Rectal smooth muscle tissue (tissue), 1 donor: ENCODE data around the gene TMEM167A.

Experiments
- H3K27ac ChIP-seq: one replicate; pipeline ENCODE4 v1.7.0; 2013; ENCODE audit warnings: low read depth, low read length, inconsistent platforms
- H3K27me3 ChIP-seq: one replicate; pipeline ENCODE4 v1.7.0; 2013; ENCODE audit warnings: low read length; ENCODE audit not compliant: control insufficient read depth, insufficient read depth
- H3K36me3 ChIP-seq: one replicate; pipeline ENCODE4 v1.7.0; 2013; ENCODE audit warnings: low read length; ENCODE audit not compliant: control insufficient read depth, insufficient read depth
- H3K4me1 ChIP-seq: one replicate; pipeline ENCODE4 v1.7.0; 2013; ENCODE audit warnings: low read length; ENCODE audit not compliant: control insufficient read depth, insufficient read depth
- H3K4me3 ChIP-seq: one replicate; pipeline ENCODE4 v1.7.0; 2013; ENCODE audit warnings: low read length
- H3K9ac ChIP-seq: one replicate; pipeline ENCODE4 v1.7.0; 2013; ENCODE audit warnings: low read length

TMEM167A gene

DNA sequence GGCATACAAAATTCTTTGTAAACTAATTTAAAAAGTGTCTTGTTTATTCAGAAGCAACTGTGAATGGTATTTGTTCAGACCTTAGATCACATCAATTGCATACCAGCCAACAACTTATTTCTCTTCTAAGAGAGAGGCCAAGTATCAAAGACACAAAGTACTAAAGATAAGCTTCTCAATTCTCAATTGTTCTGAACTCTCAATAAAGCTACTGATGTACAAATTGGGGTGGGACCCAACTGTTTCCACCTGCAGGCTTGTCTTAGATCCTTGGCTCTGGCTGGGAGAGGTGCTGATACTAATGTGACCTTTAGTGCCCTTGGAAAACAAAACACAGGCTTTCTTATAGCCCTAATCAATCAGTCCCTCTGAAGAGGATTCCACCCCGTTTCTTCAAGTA lies 22.3 kb upstream of the TMEM167A start:
- H3K9ac ChIP-seq, result no peak overlapping the region
- H3K4me1 ChIP-seq, result no peaks in the 10 kb centered on the region
- H3K27ac ChIP-seq, result no peak overlapping the region
- no peak overlapping the region for H3K4me3 ChIP-seq
- no peaks in the 10 kb centered on the region for H3K36me3 ChIP-seq
- no peaks in the 10 kb centered on the region for H3K27me3 ChIP-seq

DNA sequence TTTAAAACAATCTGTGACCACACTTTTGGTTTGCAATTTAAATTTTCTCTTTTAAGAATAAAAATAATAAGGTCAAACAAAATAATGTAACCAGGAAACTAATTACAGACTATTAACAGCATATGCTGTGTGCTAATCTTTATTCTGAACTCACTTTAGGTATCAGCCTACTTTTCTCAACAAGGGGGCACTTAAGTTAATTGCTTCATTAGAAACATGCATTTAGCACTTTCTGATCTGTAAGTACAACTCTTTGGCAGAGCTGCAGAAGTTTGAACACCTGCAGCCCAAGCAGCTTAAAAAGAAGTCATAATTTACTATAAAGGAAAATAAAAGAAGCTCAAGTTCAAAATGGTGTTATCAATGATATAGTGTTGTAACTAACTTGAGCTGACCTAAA lies 21.8 kb upstream of the TMEM167A start:
- no peaks in the 10 kb centered on the region for H3K36me3 ChIP-seq
- no peak overlapping the region for H3K4me3 ChIP-seq
- no peak overlapping the region for H3K27ac ChIP-seq
- no peak overlapping the region for H3K9ac ChIP-seq
- H3K27me3 ChIP-seq, result no peaks in the 10 kb centered on the region
- no peaks in the 10 kb centered on the region for H3K4me1 ChIP-seq

- no peak overlapping the region for H3K4me3 ChIP-seq
These were observed 20.6 kb upstream of the TMEM167A start for GRCh38 chr5:83097689-83098231.

GRCh38 chr5:83096660-83097339 lies 19.6 kb upstream of the TMEM167A start:
- no peaks in the 10 kb centered on the region for H3K27me3 ChIP-seq
- no peaks in the 10 kb centered on the region for H3K36me3 ChIP-seq
- no peak overlapping the region for H3K27ac ChIP-seq
- H3K4me1 ChIP-seq, result no peaks in the 10 kb centered on the region
- no peak overlapping the region for H3K9ac ChIP-seq
- H3K4me3 ChIP-seq, result no peak overlapping the region

More at GRCh38 chr5:83097689-83098231, 20.6 kb upstream of the TMEM167A start:
- no peaks in the 10 kb centered on the region for H3K27me3 ChIP-seq
- H3K27ac ChIP-seq, result no peak overlapping the region
- H3K4me1 ChIP-seq, result no peaks in the 10 kb centered on the region
- H3K36me3 ChIP-seq, result no peaks in the 10 kb centered on the region
- H3K9ac ChIP-seq, result no peak overlapping the region

- Histone ChIP-seq H3K27ac (no peak overlapping the region), H3K4me1 (no peaks in the 10 kb centered on the region), H3K27me3 (no peaks in the 10 kb centered on the region), H3K4me3 (no peak overlapping the region), H3K9ac (no peak overlapping the region), H3K36me3 (no peaks in the 10 kb centered on the region)
These were observed 18.9 kb upstream of the TMEM167A start for GRCh38 chr5:83095957-83096539.

- Histone ChIP-seq H3K4me3 (no peak overlapping the region), H3K27me3 (no peaks in the 10 kb centered on the region), H3K36me3 (no peaks in the 10 kb centered on the region), H3K9ac (no peak overlapping the region), H3K27ac (no peak overlapping the region), H3K4me1 (no peaks in the 10 kb centered on the region)
These were observed 18.2 kb upstream of the TMEM167A start for GRCh38 chr5:83095163-83095956.

GRCh38 chr5:83093692-83094091 lies 16.5 kb upstream of the TMEM167A start:
- Histone ChIP-seq H3K27ac (no peak overlapping the region), H3K27me3 (no peaks in the 10 kb centered on the region), H3K9ac (no peak overlapping the region), H3K4me1 (no peaks in the 10 kb centered on the region), H3K4me3 (no peak overlapping the region), H3K36me3 (no peaks in the 10 kb centered on the region)

- no peak overlapping the region for H3K4me3 ChIP-seq
- H3K9ac ChIP-seq, result no peak overlapping the region
- H3K27me3 ChIP-seq, result no peaks in the 10 kb centered on the region
- no peaks in the 10 kb centered on the region for H3K4me1 ChIP-seq
- H3K36me3 ChIP-seq, result no peaks in the 10 kb centered on the region
- no peak overlapping the region for H3K27ac ChIP-seq
These were observed 15.4 kb upstream of the TMEM167A start for GRCh38 chr5:83092619-83093018.

GRCh38 chr5:83090169-83090568 lies 13.0 kb upstream of the TMEM167A start:
- H3K4me3 ChIP-seq, result no peak overlapping the region
- H3K27me3 ChIP-seq, result no peaks in the 10 kb centered on the region
- H3K4me1 ChIP-seq, result no peaks in the 10 kb centered on the region
- no peak overlapping the region for H3K27ac ChIP-seq
- no peaks in the 10 kb centered on the region for H3K36me3 ChIP-seq
- H3K9ac ChIP-seq, result no peak overlapping the region

DNA sequence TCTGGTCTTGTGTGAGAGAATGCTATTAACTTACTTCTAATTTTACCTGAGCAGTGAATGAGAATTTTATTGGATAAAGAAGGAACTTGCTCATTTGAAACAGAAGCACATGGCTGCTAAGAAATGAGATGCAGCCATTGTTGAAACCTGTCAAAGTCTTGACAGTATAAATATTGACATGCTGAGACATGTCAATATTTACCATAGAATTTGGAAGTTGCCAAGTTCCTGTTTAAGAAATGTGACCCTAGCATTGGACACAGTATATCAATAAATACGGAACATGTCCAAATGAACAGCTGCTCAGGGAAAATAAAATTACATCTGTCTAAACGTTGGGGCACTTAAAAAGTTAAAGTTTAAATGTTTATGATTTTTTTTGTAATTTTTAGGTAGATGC lies 7.9 kb upstream of the TMEM167A start:
- Histone ChIP-seq H3K36me3 (no peaks in the 10 kb centered on the region), H3K27me3 (no peaks in the 10 kb centered on the region), H3K4me1 (no peaks in the 10 kb centered on the region), H3K4me3 (no peak overlapping the region), H3K9ac (no peak overlapping the region), H3K27ac (no peak overlapping the region)

DNA sequence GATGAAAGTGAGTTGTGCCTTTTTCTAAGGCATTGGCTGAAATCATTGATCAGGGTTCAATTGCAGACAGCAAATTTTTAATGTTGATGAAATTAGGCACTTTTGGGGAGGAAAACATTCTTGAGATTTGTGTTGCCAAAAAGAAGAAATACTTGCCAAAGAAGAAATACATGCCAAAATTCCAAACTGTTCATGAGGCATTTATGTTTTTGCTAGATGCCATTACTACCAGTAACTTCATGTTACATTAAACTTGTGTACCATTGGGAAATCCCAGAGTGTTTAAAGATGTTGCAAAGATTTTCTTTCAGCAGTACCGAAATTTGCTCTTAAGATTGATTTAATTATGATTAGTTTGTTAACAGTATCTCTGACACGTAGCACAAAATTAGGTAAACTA lies 7.1 kb upstream of the TMEM167A start:
- Histone ChIP-seq H3K36me3 (no peaks in the 10 kb centered on the region), H3K9ac (no peak overlapping the region), H3K27ac (no peak overlapping the region), H3K4me3 (no peak overlapping the region), H3K4me1 (no peaks in the 10 kb centered on the region), H3K27me3 (no peaks in the 10 kb centered on the region)

DNA sequence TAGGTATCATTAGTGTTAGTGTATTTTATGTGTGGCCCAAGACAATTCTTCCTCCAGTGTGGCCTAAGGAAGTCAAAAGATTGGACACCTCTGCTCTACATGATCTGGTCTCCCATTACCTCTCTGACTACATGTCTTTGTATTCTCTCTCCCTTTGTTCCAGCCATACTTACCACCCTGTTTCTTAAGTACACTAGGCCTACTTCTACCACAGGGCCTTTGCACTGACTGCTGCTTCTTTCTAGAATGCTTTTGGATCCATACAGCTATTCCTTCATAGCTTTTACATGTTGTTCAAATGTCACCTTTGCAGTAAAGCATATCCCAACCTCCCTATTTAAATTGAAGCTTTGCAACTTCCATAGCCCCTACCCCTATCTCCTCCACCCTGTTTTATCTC lies 5.6 kb upstream of the TMEM167A start:
- peaks cover 5% of the 10 kb centered on the region for H3K4me1 ChIP-seq
- H3K9ac ChIP-seq, result no peak overlapping the region
- H3K4me3 ChIP-seq, result no peak overlapping the region
- H3K27me3 ChIP-seq, result no peaks in the 10 kb centered on the region
- no peaks in the 10 kb centered on the region for H3K36me3 ChIP-seq
- H3K27ac ChIP-seq, result no peak overlapping the region
